Tibial nerve (tissue), 4 donors: ENCODE measurements around the gene CENPF. TPM values are rescaled to one million over a fixed set of nuclear protein-coding genes. Genes with fewer than 3 reads are reported as not detected.

Source experiments
- DNase-seq, 2 donors: peaks; one replicate each; pipeline ENCODE4 v3.0.0-alpha.2; 2019; ENCODE audit warnings: low spot score in 2 of 2
- H3K27ac ChIP-seq, 4 donors: fragments of 200-600 bp; sonication (generic) in 3 of 4; one replicate each; pipeline ENCODE4 v1.5.1; 2017 to 2019; ENCODE audit warnings: mild to moderate bottlenecking in 1 of 4
- H3K27me3 ChIP-seq, 2 donors: fragments of 200-600 bp; sonication (generic) in 1 of 2; one replicate each; pipeline versions ENCODE4 v1.5.1 to v1.6.0; 2017 to 2019
- H3K36me3 ChIP-seq, 3 donors: fragments of 200-600 bp; sonication (generic); one replicate each; pipeline ENCODE4 v1.5.1; 2018 to 2019
- H3K4me1 ChIP-seq, 4 donors: fragments of 200-600 bp; sonication (generic) in 3 of 4; one replicate each; pipeline ENCODE4 v1.5.1; 2017 to 2019
- H3K4me3 ChIP-seq, 4 donors: fragments of 200-600 bp; sonication (generic) in 3 of 4; one replicate each; pipeline ENCODE4 v1.5.1; 2017 to 2019; ENCODE audit warnings: mild to moderate bottlenecking in 1 of 4, moderate library complexity in 1 of 4
- H3K9me3 ChIP-seq, 4 donors: fragments of 200-600 bp; sonication (generic) in 3 of 4; one replicate each; pipeline ENCODE4 v1.5.1; 2017 to 2019
- CTCF ChIP-seq, 5 experiments: fragments of 200-600 bp in 3 of 5; fragments of 450-650 bp in 2 of 5; sonication (generic) in 3 of 5; IDR thresholded peaks; one replicate each; pipeline ENCODE4 v1.5.1; 2016 to 2019; ENCODE audit warnings: antibody characterized with exemption in 5 of 5, mild to moderate bottlenecking in 3 of 5, moderate library complexity in 2 of 5
- EP300 ChIP-seq, 2 donors: sonication (generic); formaldehyde crosslinking; IDR thresholded peaks; one replicate each; pipeline ENCODE4 v1.6.1; 2017; ENCODE audit warnings: antibody characterized with exemption in 2 of 2, mild to moderate bottlenecking in 1 of 2
- POLR2A ChIP-seq, 2 donors: fragments of 450-650 bp; IDR thresholded peaks; one replicate each; pipeline ENCODE4 v1.6.1; 2017; ENCODE audit warnings: antibody characterized with exemption in 2 of 2, mild to moderate bottlenecking in 2 of 2, moderate library complexity in 2 of 2
- WGBS, 2 donors: methylation state at CpG; one replicate each; pipeline ENCODE4 v1.1.5; 2018; 5-methylcytosine and 5-hydroxymethylcytosine counted together
- total RNA-seq, 4 donors: library from RNA; depleted of rRNA; stranded (reverse); fragments of >200 nt; gene quantifications; one replicate each; pipeline ENCODE4 v1.1.0, GENCODE V29; 2016

The CENPF gene
- total RNA-seq, 4 donors from 2014 or later, result 0.84 to 4.4 (median 1.1) TPM

DNA sequence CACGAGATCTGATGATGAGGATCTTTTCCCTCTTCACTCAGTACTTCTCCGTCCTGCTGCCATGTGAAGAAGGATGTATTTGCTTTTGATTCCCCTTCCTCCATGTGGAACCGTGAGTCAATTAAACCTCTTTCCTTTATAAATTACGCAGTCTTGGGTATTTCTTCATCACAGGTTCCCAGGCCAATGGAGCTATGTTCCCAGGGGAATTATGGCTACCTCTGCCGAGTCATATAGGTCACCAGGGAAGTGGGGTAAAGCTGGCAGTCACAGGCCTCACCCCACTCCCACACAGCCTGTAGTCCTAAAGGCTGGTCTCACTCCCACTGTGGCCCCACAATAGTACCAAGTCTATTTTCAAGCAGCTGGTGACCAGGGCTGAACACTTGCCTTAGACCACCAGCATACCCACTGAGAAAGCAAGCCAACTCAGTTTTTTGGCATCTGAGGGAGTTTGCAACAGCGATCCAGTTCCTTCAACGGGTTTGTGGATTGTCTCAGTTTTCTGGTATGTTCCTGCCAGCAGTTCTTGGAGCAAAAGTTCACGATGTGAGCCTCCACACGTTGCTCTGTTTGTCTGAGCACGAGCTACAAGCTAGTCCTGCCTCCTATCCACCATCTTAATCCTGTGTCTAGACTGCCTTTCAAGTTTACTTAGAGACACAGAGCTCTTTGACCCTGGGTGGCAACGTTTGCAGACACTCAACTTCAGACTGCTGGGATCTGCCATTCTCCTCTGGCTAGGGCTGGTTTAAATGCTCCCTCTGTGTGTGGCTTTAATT is 104.5 kb downstream of the CENPF start:
- 54 to 66% methylated on average over 11 of the region's 11 CpGs for WGBS, 2 donors
- Histone ChIP-seq H3K4me1 (no peaks in the 10 kb centered on the region), H3K27me3 (no peaks in the 10 kb centered on the region), H3K27ac (no peak overlapping the region), H3K4me3 (no peak overlapping the region), H3K9me3 (peaks cover 0 to 26% (median 6%) of the 10 kb centered on the region in 4 donors), H3K36me3 (no peaks in the 10 kb centered on the region)
- TF ChIP-seq EP300 (IDR thresholded peaks at IDR 0.05) (no peak), POLR2A (IDR thresholded peaks at IDR 0.05) (no peak), CTCF (IDR thresholded peaks at IDR 0.05) (no peak)
- no peak for DNase-seq

- no peak for TF ChIP-seq POLR2A (IDR thresholded peaks at IDR 0.05)
- TF ChIP-seq CTCF (IDR thresholded peaks at IDR 0.05), result no peak
- TF ChIP-seq EP300 (IDR thresholded peaks at IDR 0.05), result no peak
- Histone ChIP-seq H3K27ac (no peak overlapping the region), H3K27me3 (no peaks in the 10 kb centered on the region), H3K9me3 (peaks cover 0 to 23% (median 6%) of the 10 kb centered on the region in 4 donors), H3K4me1 (no peaks in the 10 kb centered on the region), H3K4me3 (no peak overlapping the region), H3K36me3 (no peaks in the 10 kb centered on the region)
- DNase-seq, result no peak
- 52 to 71% methylated on average over 1 of the region's 1 CpG for WGBS, 2 donors
Measured at GRCh38 chr1:214708321-214708955, 105.4 kb downstream of the CENPF start.

DNA sequence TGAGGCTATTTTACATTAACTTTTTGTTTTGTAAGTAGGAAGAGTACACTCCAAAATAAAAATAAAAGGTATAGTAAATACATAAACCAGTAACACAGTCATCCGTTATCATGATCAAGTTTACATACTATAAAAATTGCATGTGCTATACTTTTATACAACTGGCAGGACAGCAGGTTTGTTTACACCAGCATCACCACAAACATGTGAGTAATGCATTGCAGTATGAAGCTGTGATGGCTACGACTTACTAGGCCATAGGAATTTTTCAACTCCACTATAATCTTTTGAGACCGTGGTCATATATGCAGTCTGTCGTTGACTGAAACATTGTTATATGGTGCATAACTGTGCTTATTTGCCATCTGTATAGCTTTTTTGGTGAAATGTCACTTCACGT is 106.2 kb downstream of the CENPF start:
- Histone ChIP-seq H3K36me3 (no peaks in the 10 kb centered on the region), H3K4me1 (no peaks in the 10 kb centered on the region), H3K9me3 (peaks cover 0 to 15% (median 6%) of the 10 kb centered on the region in 4 donors), H3K4me3 (no peak overlapping the region), H3K27me3 (no peaks in the 10 kb centered on the region), H3K27ac (no peak overlapping the region)
- WGBS, 2 donors, result 88 to 90% methylated on average over 5 of the region's 5 CpGs
- TF ChIP-seq EP300 (IDR thresholded peaks at IDR 0.05), result no peak
- TF ChIP-seq CTCF (IDR thresholded peaks at IDR 0.05), result no peak
- TF ChIP-seq POLR2A (IDR thresholded peaks at IDR 0.05), result no peak
- no peak for DNase-seq

- no peaks in the 10 kb centered on the region for H3K27me3 ChIP-seq
- H3K36me3 ChIP-seq, result no peaks in the 10 kb centered on the region
- H3K4me1 ChIP-seq, result no peaks in the 10 kb centered on the region
- DNase-seq, result no peak
- no peak overlapping the region for H3K4me3 ChIP-seq
- WGBS, 2 donors, result 72 to 81% methylated on average over 2 of the region's 2 CpGs
- H3K27ac ChIP-seq, result no peak overlapping the region
- H3K9me3 ChIP-seq, result no peaks in the 10 kb centered on the region
- TF ChIP-seq POLR2A (IDR thresholded peaks at IDR 0.05), result no peak
- no peak for TF ChIP-seq CTCF (IDR thresholded peaks at IDR 0.05)
- no peak for TF ChIP-seq EP300 (IDR thresholded peaks at IDR 0.05)
Measured at GRCh38 chr1:214712737-214713136, 109.7 kb downstream of the CENPF start.

Other genes with a start within 250 kb of the CENPF start
- 10 to 100 TPM; 25.8 to 47.4 (median 38.2) TPM for gene PTPN14, start 51.6 kb upstream of the CENPF start, total RNA-seq